Transverse colon (tissue), 4 donors: ENCODE data around the gene SCRT2.

Experiments
- POLR2A ChIP-seq: fragments of 450-650 bp; IDR thresholded peaks from one replicate; pipeline ENCODE4 v1.6.1; 2016; ENCODE audit warnings: antibody characterized with exemption, mild to moderate bottlenecking, moderate library complexity
- POLR2AphosphoS5 ChIP-seq, 3 donors: sonication (generic); formaldehyde crosslinking; IDR thresholded peaks; one replicate each; pipeline ENCODE4 v1.6.1; 2016; ENCODE audit warnings: antibody characterized with exemption in 3 of 3
- TF ChIP-seq, protein P1 (sequence below), 5 experiments: fragments of 200-600 bp in 3 of 5; fragments of 450-650 bp in 2 of 5; sonication (generic) in 3 of 5; IDR thresholded peaks; 1 replicate in 2 of 5; 2 replicates in 3 of 5; pipeline ENCODE4 v1.5.1; 2016 to 2017; ENCODE audit warnings: antibody characterized with exemption in 5 of 5, inconsistent platforms in 3 of 5, mild to moderate bottlenecking in 2 of 5, moderate library complexity in 1 of 5

DNA sequence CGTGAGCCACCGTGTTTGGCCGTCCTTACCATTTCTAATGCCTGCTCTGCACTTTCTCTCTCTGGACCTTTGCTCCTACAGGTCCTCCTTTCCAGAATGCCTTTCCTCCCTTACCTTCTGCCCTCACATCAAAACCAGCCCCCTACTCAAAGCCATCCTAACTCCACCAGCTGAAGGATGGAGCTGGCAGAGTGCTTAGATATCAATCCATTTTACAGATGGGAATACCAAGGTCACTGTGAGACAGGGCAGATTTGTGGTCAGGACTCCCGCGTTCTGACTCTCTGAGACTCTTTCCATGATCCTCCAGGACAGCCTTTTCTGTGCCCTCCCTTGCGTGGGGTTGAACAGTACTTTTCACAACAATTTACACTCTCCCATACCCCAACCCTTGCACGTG is 41.7 kb upstream of the SCRT2 start:
- TF ChIP-seq, protein P1, sequence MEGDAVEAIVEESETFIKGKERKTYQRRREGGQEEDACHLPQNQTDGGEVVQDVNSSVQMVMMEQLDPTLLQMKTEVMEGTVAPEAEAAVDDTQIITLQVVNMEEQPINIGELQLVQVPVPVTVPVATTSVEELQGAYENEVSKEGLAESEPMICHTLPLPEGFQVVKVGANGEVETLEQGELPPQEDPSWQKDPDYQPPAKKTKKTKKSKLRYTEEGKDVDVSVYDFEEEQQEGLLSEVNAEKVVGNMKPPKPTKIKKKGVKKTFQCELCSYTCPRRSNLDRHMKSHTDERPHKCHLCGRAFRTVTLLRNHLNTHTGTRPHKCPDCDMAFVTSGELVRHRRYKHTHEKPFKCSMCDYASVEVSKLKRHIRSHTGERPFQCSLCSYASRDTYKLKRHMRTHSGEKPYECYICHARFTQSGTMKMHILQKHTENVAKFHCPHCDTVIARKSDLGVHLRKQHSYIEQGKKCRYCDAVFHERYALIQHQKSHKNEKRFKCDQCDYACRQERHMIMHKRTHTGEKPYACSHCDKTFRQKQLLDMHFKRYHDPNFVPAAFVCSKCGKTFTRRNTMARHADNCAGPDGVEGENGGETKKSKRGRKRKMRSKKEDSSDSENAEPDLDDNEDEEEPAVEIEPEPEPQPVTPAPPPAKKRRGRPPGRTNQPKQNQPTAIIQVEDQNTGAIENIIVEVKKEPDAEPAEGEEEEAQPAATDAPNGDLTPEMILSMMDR (IDR thresholded peaks at IDR 0.05) = no peak
- TF ChIP-seq POLR2AphosphoS5 (IDR thresholded peaks at IDR 0.05) = no peak
- TF ChIP-seq POLR2A = no peak
